Trophoblast cell (in vitro differentiated cells and primary cell): Measurements from ENCODE around the gene SURF1.

Experiments used
- DNase-seq, 2 donors: peaks; one replicate each; pipeline ENCODE4 v3.0.0-alpha.2; 2016
- H2AFZ ChIP-seq: 2 replicates; pipeline ENCODE4 v1.6.1; 2013; ENCODE audit warnings: low read length, moderate library complexity, mild to moderate bottlenecking; ENCODE audit not compliant: insufficient read depth, poor library complexity
- H2AK5ac ChIP-seq: 2 replicates; pipeline ENCODE4 v1.6.1; 2013; ENCODE audit warnings: mild to moderate bottlenecking, low read length
- H2BK120ac ChIP-seq: 2 replicates; pipeline ENCODE4 v1.6.1; 2013; ENCODE audit warnings: low read length, mild to moderate bottlenecking, moderate library complexity; ENCODE audit not compliant: insufficient read depth, poor library complexity
- H2BK12ac ChIP-seq: 2 replicates; pipeline ENCODE4 v1.6.1; 2013; ENCODE audit warnings: mild to moderate bottlenecking, low read length, moderate library complexity
- H2BK5ac ChIP-seq: 2 replicates; pipeline ENCODE4 v1.6.1; 2013; ENCODE audit warnings: low read length, low read depth, moderate library complexity, mild to moderate bottlenecking; ENCODE audit not compliant: poor library complexity
- H3K14ac ChIP-seq: 2 replicates; pipeline ENCODE4 v1.6.1; 2013; ENCODE audit warnings: mild to moderate bottlenecking, low read length
- H3K18ac ChIP-seq: 2 replicates; pipeline ENCODE4 v1.6.1; 2013; ENCODE audit warnings: mild to moderate bottlenecking, low read length
- H3K23ac ChIP-seq: 2 replicates; pipeline ENCODE4 v1.6.1; 2013; ENCODE audit warnings: low read length
- H3K27ac ChIP-seq: 2 replicates; pipeline ENCODE4 v1.5.1; 2013; ENCODE audit warnings: low read depth, mild to moderate bottlenecking, inconsistent platforms, low read length, moderate library complexity
- H3K27me3 ChIP-seq: 2 replicates; pipeline ENCODE4 v1.6.1; 2013; ENCODE audit warnings: inconsistent platforms, mild to moderate bottlenecking, low read length, moderate library complexity; ENCODE audit not compliant: insufficient read depth
- H3K36me3 ChIP-seq, 2 experiments: 1 replicate in 1 of 2; 2 replicates in 1 of 2; pipeline ENCODE4 v1.6.1; 2013; ENCODE audit warnings: low read length in 2 of 2, mild to moderate bottlenecking in 2 of 2, moderate library complexity in 1 of 2; ENCODE audit not compliant: insufficient read depth in 2 of 2, control insufficient read depth in 1 of 2
- H3K4ac ChIP-seq: 2 replicates; pipeline ENCODE4 v1.6.1; 2013; ENCODE audit warnings: low read depth, mild to moderate bottlenecking, low read length, moderate library complexity
- H3K4me1 ChIP-seq, 2 experiments: 1 replicate in 1 of 2; 2 replicates in 1 of 2; pipeline ENCODE4 v1.6.1; 2013; ENCODE audit warnings: low read length in 2 of 2, mild to moderate bottlenecking in 2 of 2, moderate library complexity in 1 of 2; ENCODE audit not compliant: insufficient read depth in 2 of 2, control insufficient read depth in 1 of 2
- H3K4me2 ChIP-seq: 2 replicates; pipeline ENCODE4 v1.6.1; 2013; ENCODE audit warnings: inconsistent platforms, mild to moderate bottlenecking, low read length, moderate library complexity
- H3K4me3 ChIP-seq: 2 replicates; pipeline ENCODE4 v1.5.1; 2013; ENCODE audit warnings: mild to moderate bottlenecking, low read depth, low read length, inconsistent platforms
- H3K79me1 ChIP-seq: one replicate; pipeline ENCODE4 v1.6.1; 2013; ENCODE audit warnings: low read length
- H3K79me2 ChIP-seq: 2 replicates; pipeline ENCODE4 v1.6.1; 2013; ENCODE audit warnings: low read length, mild to moderate bottlenecking; ENCODE audit not compliant: control insufficient read depth, insufficient read depth, poor library complexity
- H3K9ac ChIP-seq: 2 replicates; pipeline ENCODE4 v1.6.1; 2013; ENCODE audit warnings: mild to moderate bottlenecking, low read length
- H3K9me3 ChIP-seq: 2 replicates; pipeline ENCODE4 v1.6.1; 2013; ENCODE audit warnings: low read depth, mild to moderate bottlenecking, control low read depth, inconsistent platforms, low read length; ENCODE audit not compliant: insufficient read depth
- H4K12ac ChIP-seq: 2 replicates; pipeline ENCODE4 v1.6.1; 2013; ENCODE audit warnings: low read depth, mild to moderate bottlenecking, low read length, moderate library complexity
- H4K8ac ChIP-seq: 2 replicates; pipeline ENCODE4 v1.6.1; 2013; ENCODE audit warnings: low read depth, mild to moderate bottlenecking, low read length, moderate library complexity
- H4K91ac ChIP-seq: one replicate; pipeline ENCODE4 v1.6.1; 2013; ENCODE audit warnings: low read depth, mild to moderate bottlenecking, low read length, moderate library complexity
- WGBS: extraction: QIAGEN DNeasy Blood & Tissue Kit; methylation state at CpG from one replicate; pipeline ENCODE4 v1.1.7; 2013; ENCODE audit warnings: missing lambda C conversion rate; ENCODE audit not compliant: insufficient read length, insufficient coverage; ENCODE audit errors: extremely low coverage; 5-methylcytosine and 5-hydroxymethylcytosine counted together

SURF1 gene

GRCh38 chr9:133389562-133389961 is 33.3 kb upstream of the SURF1 start:
- Histone ChIP-seq H2AK5ac (no peak overlapping the region), H2BK12ac (no peak overlapping the region), H3K4ac (no peak overlapping the region), H3K4me3 (no peak overlapping the region), H3K9ac (no peak overlapping the region), H4K91ac (no peak overlapping the region), H3K27ac (no peak overlapping the region), H3K9me3 (peaks cover 10% of the 10 kb centered on the region), H3K14ac (no peak overlapping the region), H3K27me3 (no peaks in the 10 kb centered on the region), H3K36me3 (no peaks in the 10 kb centered on the region), H2AFZ (no peak overlapping the region), H3K18ac (no peak overlapping the region), H3K4me1 (peaks cover 0 to 3% of the 10 kb centered on the region in 2 experiments), H3K23ac (no peak overlapping the region), H3K79me1 (no peaks in the 10 kb centered on the region), H2BK120ac (no peak overlapping the region), H3K79me2 (no peaks in the 10 kb centered on the region), H4K12ac (no peak overlapping the region), H2BK5ac (no peak overlapping the region), H3K4me2 (no peak overlapping the region), H4K8ac (no peak overlapping the region)
- no CpG with 5 or more reads among the region's 13 CpGs for WGBS
- no peak for DNase-seq

GRCh38 chr9:133389025-133389557 is 32.8 kb upstream of the SURF1 start:
- Histone ChIP-seq H2AFZ (no peak overlapping the region), H3K23ac (no peak overlapping the region), H3K79me2 (no peaks in the 10 kb centered on the region), H3K27me3 (no peaks in the 10 kb centered on the region), H3K4me1 (peaks cover 0 to 3% of the 10 kb centered on the region in 2 experiments), H3K14ac (no peak overlapping the region), H3K79me1 (no peaks in the 10 kb centered on the region), H3K9ac (no peak overlapping the region), H3K4ac (no peak overlapping the region), H4K91ac (no peak overlapping the region), H3K4me2 (no peak overlapping the region), H4K12ac (no peak overlapping the region), H3K4me3 (no peak overlapping the region), H3K27ac (no peak overlapping the region), H3K9me3 (peaks cover 10% of the 10 kb centered on the region), H4K8ac (no peak overlapping the region), H2AK5ac (no peak overlapping the region), H2BK120ac (no peak overlapping the region), H3K36me3 (no peaks in the 10 kb centered on the region), H3K18ac (no peak overlapping the region), H2BK12ac (no peak overlapping the region), H2BK5ac (no peak overlapping the region)
- WGBS, result no CpG with 5 or more reads among the region's 12 CpGs
- DNase-seq, result no peak

GRCh38 chr9:133387680-133388079 is 31.4 kb upstream of the SURF1 start:
- H4K8ac ChIP-seq, result no peak overlapping the region
- no CpG with 5 or more reads among the region's 9 CpGs for WGBS
- no peak overlapping the region for H3K4me2 ChIP-seq
- H2BK12ac ChIP-seq, result no peak overlapping the region
- DNase-seq, result peak; percentile 68 to 70
- no peak overlapping the region for H2AK5ac ChIP-seq
- no peak overlapping the region for H3K18ac ChIP-seq
- H2BK5ac ChIP-seq, result no peak overlapping the region
- no peaks in the 10 kb centered on the region for H3K36me3 ChIP-seq
- no peak overlapping the region for H3K23ac ChIP-seq
- no peaks in the 10 kb centered on the region for H3K79me2 ChIP-seq
- H4K91ac ChIP-seq, result no peak overlapping the region
- no peak overlapping the region for H3K4ac ChIP-seq
- no peak overlapping the region for H3K9ac ChIP-seq
- H2BK120ac ChIP-seq, result no peak overlapping the region
- no peak overlapping the region for H3K4me3 ChIP-seq
- no peak overlapping the region for H2AFZ ChIP-seq
- no peak overlapping the region for H3K27ac ChIP-seq
- H3K9me3 ChIP-seq, result peaks cover 15% of the 10 kb centered on the region
- no peak overlapping the region for H3K14ac ChIP-seq
- H3K4me1 ChIP-seq, result peaks cover 0 to 3% of the 10 kb centered on the region in 2 experiments
- no peak overlapping the region for H4K12ac ChIP-seq
- H3K27me3 ChIP-seq, result no peaks in the 10 kb centered on the region
- H3K79me1 ChIP-seq, result no peaks in the 10 kb centered on the region

GRCh38 chr9:133386338-133386737 is 30.1 kb upstream of the SURF1 start:
- H3K79me2 ChIP-seq, result no peaks in the 10 kb centered on the region

More at GRCh38 chr9:133386338-133386737, 30.1 kb upstream of the SURF1 start:
- H3K9me3 ChIP-seq, result peaks cover 15% of the 10 kb centered on the region
- no peak overlapping the region for H3K4ac ChIP-seq
- no peak for DNase-seq
- H3K4me2 ChIP-seq, result no peak overlapping the region
- H3K27ac ChIP-seq, result no peak overlapping the region
- no peak overlapping the region for H2BK12ac ChIP-seq
- no peak overlapping the region for H4K12ac ChIP-seq
- no peak overlapping the region for H3K23ac ChIP-seq
- no peak overlapping the region for H3K18ac ChIP-seq
- H3K36me3 ChIP-seq, result no peaks in the 10 kb centered on the region
- no peaks in the 10 kb centered on the region for H3K79me1 ChIP-seq
- WGBS, result no CpG with 5 or more reads among the region's 13 CpGs
- no peak overlapping the region for H2AK5ac ChIP-seq
- no peaks in the 10 kb centered on the region for H3K27me3 ChIP-seq
- no peak overlapping the region for H2BK120ac ChIP-seq
- H4K8ac ChIP-seq, result no peak overlapping the region
- no peak overlapping the region for H3K14ac ChIP-seq
- no peak overlapping the region for H2BK5ac ChIP-seq
- peaks cover 0 to 3% of the 10 kb centered on the region in 2 experiments for H3K4me1 ChIP-seq
- no peak overlapping the region for H2AFZ ChIP-seq
- no peak overlapping the region for H3K9ac ChIP-seq
- H3K4me3 ChIP-seq, result no peak overlapping the region
- no peak overlapping the region for H4K91ac ChIP-seq
